Smooth muscle cell (in vitro differentiated cells): ENCODE data around the gene PSMC4. TPM values are rescaled to one million over a fixed set of nuclear protein-coding genes. Genes with fewer than 3 reads are reported as not detected.

Experiments
- DNase-seq: peaks from one replicate; lab custom pipeline; 2025; ENCODE audit not compliant: unreplicated experiment; lab: John Stamatoyannopoulos, UW
- H2AFZ ChIP-seq: fragments of 200-600 bp; sonication (generic); 2 replicates; pipeline ENCODE4 v1.6.0; 2016; ENCODE audit warnings: antibody characterized with exemption, low read depth, mild to moderate bottlenecking
- H3F3A ChIP-seq: fragments of 200-600 bp; sonication (generic); 2 replicates; pipeline ENCODE4 v1.6.0; 2017; ENCODE audit warnings: antibody characterized with exemption, low read depth
- H3K27ac ChIP-seq: fragments of 200-600 bp; sonication (generic); 2 replicates; pipeline ENCODE4 v1.5.1; 2016; ENCODE audit warnings: low read depth, mild to moderate bottlenecking
- H3K27me3 ChIP-seq: fragments of 200-600 bp; sonication (generic); 2 replicates; pipeline ENCODE4 v1.6.1; 2016; ENCODE audit warnings: low read depth, mild to moderate bottlenecking
- H3K36me3 ChIP-seq: fragments of 200-600 bp; sonication (generic); 2 replicates; pipeline ENCODE4 v1.5.1; 2016; ENCODE audit warnings: low read depth
- H3K4me1 ChIP-seq: fragments of 200-600 bp; sonication (generic); 2 replicates; pipeline ENCODE4 v1.5.1; 2016; ENCODE audit warnings: low read depth
- H3K4me2 ChIP-seq: fragments of 200-600 bp; sonication (generic); 2 replicates; pipeline ENCODE4 v1.6.0; 2016; ENCODE audit warnings: mild to moderate bottlenecking
- H3K4me3 ChIP-seq: fragments of 200-600 bp; sonication (generic); 2 replicates; pipeline ENCODE4 v1.5.1; 2016; ENCODE audit warnings: mild to moderate bottlenecking
- H3K79me2 ChIP-seq: fragments of 200-600 bp; sonication (generic); 2 replicates; pipeline ENCODE4 v1.6.0; 2016; ENCODE audit warnings: low read depth, mild to moderate bottlenecking
- H3K9ac ChIP-seq: fragments of 200-600 bp; sonication (generic); 2 replicates; pipeline ENCODE4 v1.6.0; 2016; ENCODE audit warnings: low read depth
- H3K9me3 ChIP-seq: fragments of 200-600 bp; sonication (generic); replicated peaks from 2 replicates; pipeline ENCODE4 v1.5.1; 2016; ENCODE audit warnings: low read depth
- H4K20me1 ChIP-seq: fragments of 200-600 bp; sonication (generic); 2 replicates; pipeline ENCODE4 v1.6.0; 2016; ENCODE audit warnings: low read depth
- CTCF ChIP-seq: fragments of 200-600 bp; sonication (generic); IDR thresholded peaks from 2 replicates; pipeline ENCODE4 v1.5.1; 2017; ENCODE audit warnings: borderline replicate concordance, mild to moderate bottlenecking, antibody characterized with exemption; ENCODE audit not compliant: insufficient read depth, poor library complexity, severe bottlenecking
- WGBS: methylation state at CpG from one replicate; pipeline ENCODE4 v1.1.7; 2016; ENCODE audit warnings: low lambda C conversion rate; 5-methylcytosine and 5-hydroxymethylcytosine counted together
- polyA plus RNA-seq: library from polyadenylated mRNA; unstranded; fragments of >200 nt; fragmentation: Nextera tagmentation; extraction: Ambion mirVana; gene quantifications from 2 replicates; pipeline ENCODE4 v1.2.1, GENCODE V29; 2016
- total RNA-seq: library from RNA; depleted of rRNA; stranded (reverse); fragments of >200 nt; gene quantifications from 2 replicates; pipeline ENCODE4 v1.2.3, GENCODE V29; 2014

PSMC4 gene
- total and polyA plus RNA-seq, 2 experiments from 2014 or later = 117 to 120 TPM

GRCh38 chr19:40023969-40024368, 53.0 kb downstream of the PSMC4 start:
- no peaks in the 10 kb centered on the region for H3F3A ChIP-seq
- no peak overlapping the region for H3K27ac ChIP-seq
- H3K4me1 ChIP-seq = no peaks in the 10 kb centered on the region
- no peak for DNase-seq
- TF ChIP-seq CTCF = no peak
- no peak overlapping the region for H3K9ac ChIP-seq
- no peaks in the 10 kb centered on the region for H3K27me3 ChIP-seq
- no peaks in the 10 kb centered on the region for H3K79me2 ChIP-seq
- WGBS = 89% methylated on average over 3 of the region's 3 CpGs
- H4K20me1 ChIP-seq = no peaks in the 10 kb centered on the region
- H3K9me3 ChIP-seq = peaks cover 30% of the 10 kb centered on the region
- H3K4me3 ChIP-seq = no peak overlapping the region
- no peak overlapping the region for H2AFZ ChIP-seq
- H3K4me2 ChIP-seq = no peak overlapping the region
- peaks cover 6% of the 10 kb centered on the region for H3K36me3 ChIP-seq

GRCh38 chr19:40025938-40026596, 55.1 kb downstream of the PSMC4 start:
- no peak overlapping the region for H3K27ac ChIP-seq
- H3K4me2 ChIP-seq = no peak overlapping the region
- H3K36me3 ChIP-seq = no peaks in the 10 kb centered on the region
- H3K4me3 ChIP-seq = peak overlapping the region; percentile 19
- no peaks in the 10 kb centered on the region for H3K4me1 ChIP-seq
- no peak for DNase-seq
- no peaks in the 10 kb centered on the region for H3F3A ChIP-seq
- no peak overlapping the region for H3K9ac ChIP-seq
- no peaks in the 10 kb centered on the region for H4K20me1 ChIP-seq
- WGBS = 93% methylated on average over 4 of the region's 4 CpGs
- TF ChIP-seq CTCF = no peak
- peaks cover 38% of the 10 kb centered on the region for H3K9me3 ChIP-seq
- no peaks in the 10 kb centered on the region for H3K27me3 ChIP-seq
- no peaks in the 10 kb centered on the region for H3K79me2 ChIP-seq
- no peak overlapping the region for H2AFZ ChIP-seq

- no peaks in the 10 kb centered on the region for H3K36me3 ChIP-seq
- no peak for TF ChIP-seq CTCF
- no peaks in the 10 kb centered on the region for H4K20me1 ChIP-seq
- no peak overlapping the region for H3K9ac ChIP-seq
- peaks cover 43% of the 10 kb centered on the region for H3K9me3 ChIP-seq
- no peak overlapping the region for H3K4me3 ChIP-seq
- no peak overlapping the region for H2AFZ ChIP-seq
- WGBS = 97% methylated on average over 5 of the region's 5 CpGs
- H3K4me2 ChIP-seq = no peak overlapping the region
- H3K27ac ChIP-seq = no peak overlapping the region
- H3K27me3 ChIP-seq = no peaks in the 10 kb centered on the region
- H3K4me1 ChIP-seq = no peaks in the 10 kb centered on the region
- H3K79me2 ChIP-seq = no peaks in the 10 kb centered on the region
- no peak for DNase-seq
- H3F3A ChIP-seq = no peaks in the 10 kb centered on the region
Observed at GRCh38 chr19:40026597-40026970, 55.6 kb downstream of the PSMC4 start.

Other genes with a start within 250 kb of the PSMC4 start
- gene CLC, start 233.1 kb upstream of the PSMC4 start, total RNA-seq = not detected in 2 replicates
- gene CLC, start 233.1 kb upstream of the PSMC4 start, polyA plus RNA-seq = not detected in 2 replicates
- gene LEUTX, start 192.3 kb upstream of the PSMC4 start, total RNA-seq = not detected in 2 replicates
- not detected in 2 replicates for gene LEUTX, start 192.3 kb upstream of the PSMC4 start, polyA plus RNA-seq
- 5.3 and 9.2 TPM in 2 replicates for gene DYRK1B, start 137.0 kb upstream of the PSMC4 start, total RNA-seq
- gene DYRK1B, start 137.0 kb upstream of the PSMC4 start, polyA plus RNA-seq = 14.1 and 18.7 TPM in 2 replicates
- gene FBL, start 124.8 kb upstream of the PSMC4 start, total RNA-seq = 123 and 124 TPM in 2 replicates
- gene FBL, start 124.8 kb upstream of the PSMC4 start, polyA plus RNA-seq = 116 and 140 TPM in 2 replicates
- gene FCGBP, start 36.5 kb upstream of the PSMC4 start, total RNA-seq = 0.18 and 0.94 TPM in 2 replicates
- 0.04 and 0.15 TPM in 2 replicates for gene FCGBP, start 36.5 kb upstream of the PSMC4 start, polyA plus RNA-seq
- 4.7 and 9.6 TPM in 2 replicates for gene ZNF546, start 25.9 kb downstream of the PSMC4 start, total RNA-seq
- gene ZNF546, start 25.9 kb downstream of the PSMC4 start, polyA plus RNA-seq = 1.2 and 2.1 TPM in 2 replicates
- 5.0 and 12.9 TPM in 2 replicates for gene ZNF780B, start 85.1 kb downstream of the PSMC4 start, total RNA-seq
- 1.4 and 1.6 TPM in 2 replicates for gene ZNF780B, start 85.1 kb downstream of the PSMC4 start, polyA plus RNA-seq
- 4.4 and 6.5 TPM in 2 replicates for gene ZNF780A, start 119.8 kb downstream of the PSMC4 start, total RNA-seq
- 5.2 and 6.0 TPM in 2 replicates for gene ZNF780A, start 119.8 kb downstream of the PSMC4 start, polyA plus RNA-seq
- gene MAP3K10, start 220.3 kb downstream of the PSMC4 start, total RNA-seq = 4.4 and 14.8 TPM in 2 replicates
- 7.8 and 14.1 TPM in 2 replicates for gene MAP3K10, start 220.3 kb downstream of the PSMC4 start, polyA plus RNA-seq
- gene TTC9B, start 247.2 kb downstream of the PSMC4 start, total RNA-seq = not detected in 2 replicates
- 0.90 TPM in 1 of 2 replicates, not detected in the other for gene TTC9B, start 247.2 kb downstream of the PSMC4 start, polyA plus RNA-seq